NCI-H128 (cell line): ENCODE measurements around the gene PHLPP1.
"Not testable (repeated sequence)": the region's sequence is repeated elsewhere in the genome, so short reads cannot be mapped to it uniquely, and the experiment has no call there.

ENCODE experiments used
- DNase-seq: peaks from one replicate; lab custom pipeline; 2025; ENCODE audit not compliant: unreplicated experiment; lab: John Stamatoyannopoulos, UW

PHLPP1 gene

DNA sequence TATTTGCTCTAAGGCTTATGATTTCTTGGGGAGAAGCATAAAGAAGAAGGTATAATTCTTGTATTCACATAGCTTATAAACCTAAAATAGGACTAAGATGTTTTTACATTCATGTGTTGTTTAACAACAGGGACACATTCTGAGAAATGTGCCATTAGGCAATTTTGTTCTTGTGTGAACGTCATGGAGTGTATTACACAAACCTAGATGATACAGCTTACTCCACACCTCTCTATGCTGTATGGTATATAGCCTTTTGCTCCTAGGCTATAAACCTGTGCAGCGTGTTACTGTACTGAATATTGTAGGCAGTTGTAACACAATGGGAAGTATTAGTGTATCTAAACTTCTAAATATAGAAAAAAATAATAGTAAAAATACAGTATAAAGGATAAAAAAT lies 92.1 kb downstream of the PHLPP1 start:
- DNase-seq: no peak

DNA sequence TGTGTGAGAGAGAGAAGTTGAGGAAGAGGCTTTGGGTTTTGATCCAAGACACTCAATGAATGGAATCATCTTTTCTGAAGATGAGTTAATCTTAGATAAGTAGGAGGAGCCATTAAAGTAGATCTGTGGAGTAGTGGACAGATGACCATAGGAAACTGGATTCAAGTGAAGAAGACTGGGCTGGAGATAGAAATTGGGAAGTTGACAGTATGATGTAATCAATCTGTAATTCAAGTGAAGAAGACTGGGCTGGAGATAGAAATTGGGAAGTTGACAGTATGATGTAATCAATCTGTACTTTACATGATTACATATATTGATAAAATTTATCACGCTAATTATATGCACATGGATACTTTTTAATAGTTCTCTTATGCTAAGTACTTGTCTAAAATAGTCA lies 92.8 kb downstream of the PHLPP1 start:
- DNase-seq: no peak

DNA sequence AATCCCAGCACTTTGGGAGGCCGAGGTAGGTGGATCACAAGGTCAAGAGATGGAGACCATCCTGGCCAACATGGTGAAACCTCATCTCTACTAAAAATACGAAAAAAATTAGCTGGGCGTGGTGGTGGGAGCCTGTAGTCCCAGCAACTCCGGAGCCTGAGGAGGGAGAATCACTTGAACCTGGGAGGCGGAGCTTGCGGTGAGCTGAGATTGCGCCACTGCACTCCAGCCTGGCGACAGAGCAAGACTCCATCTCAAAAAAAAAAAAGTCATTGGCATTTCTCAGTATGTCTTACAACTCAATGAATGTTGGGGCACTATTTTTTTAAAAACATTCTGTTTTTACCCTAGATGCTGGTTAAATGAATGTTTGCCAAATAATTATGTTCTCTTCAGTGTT lies 94.1 kb downstream of the PHLPP1 start:
- DNase-seq: not testable (repeated sequence)

DNA sequence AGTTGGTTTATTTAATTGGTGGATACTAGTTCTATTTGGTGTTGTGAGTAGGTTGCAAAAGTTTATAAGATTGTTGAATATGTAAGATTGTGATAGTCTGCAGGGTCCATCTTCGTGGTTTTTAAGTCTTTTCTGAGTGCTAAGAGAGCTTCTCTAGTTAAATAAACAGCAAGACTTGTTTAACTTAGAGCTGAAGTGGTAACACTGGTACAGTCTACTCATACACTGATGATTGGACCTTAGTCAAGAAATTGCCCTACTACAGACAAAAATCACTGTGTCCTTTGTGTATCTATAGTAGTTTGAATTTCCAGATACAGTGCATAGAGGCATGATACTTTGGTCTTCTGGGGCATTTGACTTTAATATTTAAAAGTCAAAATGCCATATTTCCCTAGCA lies 94.6 kb downstream of the PHLPP1 start:
- no peak for DNase-seq

DNA sequence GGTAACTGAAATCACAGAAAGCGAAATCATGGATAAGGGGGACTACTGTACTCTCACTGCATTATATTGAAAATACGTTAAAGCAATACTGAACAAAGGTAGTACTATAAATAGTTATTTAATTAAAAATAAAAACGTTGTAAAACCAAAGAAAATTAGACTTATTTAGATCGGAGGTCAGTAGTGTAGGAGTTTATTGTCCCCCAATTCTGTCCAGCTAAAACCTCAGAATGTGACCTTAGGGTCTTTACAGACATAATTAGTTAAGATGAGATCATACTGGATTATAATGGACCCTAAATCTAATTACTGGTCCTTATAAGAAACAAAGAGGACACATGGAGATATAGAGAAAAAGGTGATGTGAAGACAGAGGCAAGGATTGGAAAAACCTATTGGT lies 95.3 kb downstream of the PHLPP1 start:
- no peak for DNase-seq

DNA sequence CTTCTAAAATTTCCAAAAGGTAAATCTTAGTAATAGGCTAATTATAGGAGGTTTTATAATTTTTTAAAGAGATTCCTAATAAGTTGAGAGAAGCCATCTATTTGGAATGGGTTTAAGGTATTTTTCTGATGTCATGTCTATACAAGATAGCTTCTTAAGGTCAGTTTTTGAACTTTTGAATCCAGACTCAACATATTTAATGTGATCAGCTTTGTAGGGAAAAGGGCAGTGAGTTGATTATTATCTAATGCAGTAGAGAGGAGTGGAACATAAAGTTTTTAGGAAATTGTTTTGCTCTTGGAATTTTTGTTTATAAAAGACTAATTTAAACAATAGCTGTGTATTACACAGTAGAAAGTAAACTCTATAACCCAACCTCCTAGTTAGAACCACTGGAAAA lies 96.3 kb downstream of the PHLPP1 start:
- DNase-seq: no peak

DNA sequence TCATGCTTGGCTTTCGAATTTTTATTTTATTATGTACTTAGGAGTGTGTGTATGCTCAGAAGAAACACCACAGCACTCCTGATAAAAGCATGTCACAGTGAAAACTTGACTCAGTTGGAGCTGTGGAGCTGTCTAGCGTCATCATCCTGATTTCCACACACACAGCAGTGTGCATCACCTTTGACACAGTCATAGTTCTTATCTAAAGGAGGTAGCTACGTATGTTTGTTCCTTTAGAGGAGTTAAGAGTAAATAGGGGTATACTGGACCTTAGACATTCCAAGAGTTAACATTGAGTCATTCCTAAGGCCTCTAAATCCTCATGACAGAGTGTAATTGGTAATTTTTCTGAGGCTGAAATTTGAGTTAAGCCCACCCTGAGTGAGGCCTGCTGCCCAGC lies 96.9 kb downstream of the PHLPP1 start:
- no peak for DNase-seq

DNA sequence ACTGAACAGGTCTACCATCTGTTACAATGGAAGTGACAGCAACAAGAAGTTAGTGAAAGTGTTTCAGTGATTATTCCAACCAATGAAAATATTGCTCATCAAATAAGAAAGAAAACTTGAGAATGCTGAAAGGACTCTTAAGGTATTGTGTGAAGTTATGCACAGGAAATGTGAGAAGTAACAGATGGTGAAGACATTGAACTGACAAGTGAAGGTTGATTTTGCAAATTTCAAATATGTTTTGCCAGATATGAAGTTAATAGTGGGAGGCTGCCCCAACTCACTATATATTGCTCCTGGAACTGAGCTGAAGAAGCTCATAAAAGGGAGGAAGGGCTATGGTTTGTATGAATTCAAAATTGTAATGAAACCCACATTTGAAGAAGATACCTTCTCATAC lies 97.5 kb downstream of the PHLPP1 start:
- no peak for DNase-seq

DNA sequence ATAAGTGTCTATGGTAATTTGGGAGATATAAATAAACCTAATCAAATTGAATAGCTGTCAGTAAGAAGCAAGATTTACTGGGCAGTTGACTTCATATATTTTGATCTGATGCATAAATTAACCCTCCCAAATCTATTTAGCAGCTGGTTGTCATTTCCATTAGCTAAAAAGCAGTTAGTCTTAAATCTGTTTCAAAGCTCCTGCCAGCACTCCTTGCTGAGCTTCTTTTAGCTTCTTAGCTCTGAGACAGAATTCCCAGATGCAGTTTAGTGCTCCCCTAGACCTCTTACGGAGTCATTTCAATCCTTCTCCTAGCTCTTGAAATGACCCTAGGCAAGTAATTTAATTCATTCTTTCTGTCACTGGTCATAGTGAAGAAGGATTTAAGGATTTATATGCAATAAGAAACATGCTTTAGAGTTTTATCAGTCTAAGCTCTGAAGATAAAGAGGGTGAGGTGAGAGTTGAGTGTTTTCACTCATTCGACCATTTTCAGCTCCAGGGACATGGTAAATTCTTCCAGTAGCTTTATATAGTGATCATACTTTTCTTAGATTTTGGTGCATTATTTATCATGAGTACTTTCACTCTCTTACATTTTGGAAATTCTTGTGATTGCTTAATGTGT lies 98.9 kb downstream of the PHLPP1 start:
- no peak for DNase-seq

DNA sequence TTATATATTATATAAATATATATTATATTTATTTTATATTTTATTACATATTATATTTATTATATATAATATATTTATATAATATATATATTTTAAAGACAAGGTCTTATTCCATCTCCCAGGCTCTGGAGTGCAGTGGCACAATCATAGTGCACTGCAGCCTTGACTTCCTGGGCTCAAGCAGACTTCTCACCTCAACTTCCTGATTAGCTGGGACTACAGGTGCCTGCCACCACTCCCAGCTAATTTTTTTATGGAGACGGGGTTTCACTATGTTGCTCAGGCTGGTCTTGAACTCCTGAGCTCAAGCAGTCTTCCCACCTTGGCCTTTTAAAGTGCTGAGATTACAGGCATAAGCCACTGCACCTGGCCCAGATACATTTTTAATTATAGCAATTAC lies 110.0 kb downstream of the PHLPP1 start:
- no peak for DNase-seq

DNA sequence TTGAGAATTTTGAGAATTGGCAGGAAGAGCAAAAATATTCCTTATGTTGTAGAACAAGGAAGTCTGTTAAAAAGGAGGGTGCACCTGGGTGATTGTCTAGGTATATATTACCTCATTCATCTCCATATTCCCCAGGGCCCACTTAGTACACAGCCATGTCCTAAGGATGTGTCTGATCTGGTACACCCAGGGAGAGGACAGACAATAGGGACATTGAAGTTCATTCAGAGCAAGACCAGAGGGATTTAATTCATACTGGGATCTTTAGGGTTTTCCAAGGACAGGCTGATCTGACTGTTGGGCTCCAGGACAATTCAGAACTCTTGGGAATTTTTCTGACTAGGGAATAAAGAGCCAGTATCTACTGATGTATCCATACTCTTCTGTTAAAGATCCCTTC lies 112.1 kb downstream of the PHLPP1 start:
- no peak for DNase-seq

DNA sequence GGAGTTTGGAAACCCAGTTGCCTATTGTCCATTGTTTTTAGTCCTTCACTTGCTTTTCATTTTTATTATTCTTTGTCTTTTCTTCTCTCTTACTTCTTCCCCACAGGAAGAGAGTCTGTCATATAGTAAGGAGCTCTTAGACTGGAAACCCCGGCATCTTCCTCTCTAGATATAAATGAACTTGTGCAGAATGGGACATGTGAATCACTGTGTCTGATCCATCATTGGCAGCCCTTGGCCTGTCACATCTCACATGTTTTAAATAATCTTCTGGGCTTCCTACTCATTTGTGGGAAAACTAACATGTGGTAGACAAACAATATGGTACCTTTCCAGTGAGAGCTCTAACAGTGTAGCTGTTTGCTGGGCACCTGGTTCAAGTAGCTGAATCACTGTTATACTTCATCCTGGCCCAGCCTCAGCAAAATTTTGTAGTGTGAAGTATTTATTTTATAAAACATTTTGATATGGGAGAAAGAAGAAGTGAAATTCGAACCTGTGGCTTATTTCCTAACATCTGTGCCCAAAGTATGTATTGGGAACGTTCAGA lies 112.8 kb downstream of the PHLPP1 start:
- no peak for DNase-seq

DNA sequence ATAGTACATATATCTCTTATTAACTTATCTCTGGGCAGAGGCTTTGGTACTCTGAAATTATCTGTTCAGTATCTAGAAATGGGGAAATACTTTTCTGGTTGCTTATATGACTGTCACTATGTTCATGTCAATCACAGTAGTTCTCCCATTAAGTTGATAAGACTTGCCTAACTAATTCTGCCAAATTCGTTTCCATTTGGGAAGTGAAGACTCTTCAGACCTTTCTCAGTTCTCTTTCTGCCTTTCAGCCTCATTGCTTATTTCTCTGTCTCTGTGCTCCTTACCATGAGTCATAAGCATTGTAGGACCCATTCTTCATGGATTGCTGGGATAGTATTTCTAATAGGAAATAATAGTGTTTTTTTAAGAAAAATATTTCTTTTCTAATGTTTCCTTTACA lies 113.5 kb downstream of the PHLPP1 start:
- DNase-seq: no peak

DNA sequence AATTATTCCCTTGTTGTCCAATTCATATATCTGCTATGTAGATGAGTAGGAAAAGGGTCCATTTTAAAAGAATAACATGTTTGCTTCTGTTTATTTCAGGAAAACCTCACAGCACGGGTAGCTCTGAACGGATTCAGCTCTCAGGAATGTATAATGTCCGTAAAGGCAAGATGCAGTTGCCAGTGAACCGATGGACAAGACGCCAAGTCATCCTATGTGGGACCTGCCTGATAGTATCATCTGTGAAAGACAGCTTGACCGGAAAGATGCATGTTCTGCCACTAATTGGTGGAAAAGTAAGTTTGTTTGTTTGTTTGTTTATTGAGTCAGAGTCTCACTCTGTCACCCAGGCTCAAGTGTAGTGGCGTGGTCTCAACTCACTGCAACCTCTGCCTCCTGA lies 114.6 kb downstream of the PHLPP1 start:
- DNase-seq: no peak

DNA sequence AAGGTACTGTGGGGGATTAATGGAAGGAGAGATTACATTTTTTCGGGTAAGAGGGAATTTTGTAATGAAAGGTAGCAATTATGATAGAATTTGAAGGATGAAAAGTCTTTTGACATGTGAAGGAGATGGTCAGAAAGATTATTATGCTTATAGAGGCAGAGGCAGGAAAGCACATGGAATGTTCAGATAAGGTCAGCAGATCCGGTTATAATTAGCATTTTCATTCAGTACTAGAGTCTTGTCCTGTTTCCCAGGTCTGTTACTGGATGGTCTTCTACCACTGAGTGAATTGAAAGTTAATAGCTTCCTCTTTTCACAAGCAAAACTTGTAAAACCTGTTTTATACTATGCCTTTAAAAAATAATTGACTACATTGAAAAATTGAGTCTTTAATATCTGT lies 116.9 kb downstream of the PHLPP1 start:
- no peak for DNase-seq

DNA sequence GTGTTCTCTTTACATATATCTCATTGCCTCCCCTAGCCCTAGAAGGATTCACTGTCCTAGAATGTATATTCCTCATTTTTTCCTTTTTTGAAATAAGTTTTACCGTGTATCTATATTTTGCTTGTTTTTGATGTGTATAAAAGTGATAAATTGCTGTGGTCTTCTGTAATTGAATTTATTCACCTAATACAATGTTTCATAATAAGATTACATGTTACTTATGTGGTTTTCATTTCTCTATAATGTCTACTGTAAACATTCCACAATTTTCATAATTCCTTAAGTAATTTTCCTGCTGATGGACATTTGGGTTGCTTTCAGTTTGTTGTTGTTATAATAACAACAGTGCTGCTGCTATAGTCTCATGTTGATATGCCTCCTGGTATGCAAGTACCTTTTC lies 118.2 kb downstream of the PHLPP1 start:
- DNase-seq: no peak

DNA sequence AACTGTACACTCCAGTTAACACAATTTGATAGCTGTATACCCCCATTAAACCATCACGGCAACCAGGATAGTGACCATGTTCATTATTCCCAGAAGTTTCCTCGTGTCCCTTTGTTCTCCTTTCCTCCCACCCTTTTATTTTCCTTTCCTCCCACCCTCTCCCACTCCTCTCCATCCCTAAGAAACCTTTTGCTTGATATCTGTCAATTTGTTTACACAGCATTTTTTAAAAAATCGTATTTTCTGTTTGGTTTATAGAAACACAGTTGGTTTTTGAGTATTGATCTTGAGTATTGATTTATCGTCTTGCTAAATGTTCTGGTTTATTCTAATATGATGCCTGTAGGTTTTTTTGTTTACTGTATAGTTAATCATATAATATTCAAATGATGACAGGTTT lies 119.4 kb downstream of the PHLPP1 start:
- DNase-seq: no peak

DNA sequence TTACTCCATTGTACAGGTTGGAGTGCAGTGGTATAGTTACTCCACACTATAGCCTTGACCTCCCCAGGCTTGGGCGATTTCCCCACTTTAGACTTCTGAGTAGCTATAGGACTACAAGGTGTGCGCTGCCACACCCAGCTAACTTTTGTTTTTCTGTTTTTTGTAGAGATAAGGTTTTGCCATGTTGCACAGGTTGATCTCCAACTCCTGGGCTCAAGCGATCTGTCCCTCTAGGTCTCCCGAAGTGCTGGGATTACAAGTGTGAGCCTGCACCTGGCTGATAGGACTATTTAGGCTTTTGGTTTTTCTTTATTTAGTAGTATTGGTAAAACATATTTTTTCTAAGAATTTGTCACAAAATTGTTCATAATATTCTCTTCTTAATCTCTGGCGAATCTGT lies 121.7 kb downstream of the PHLPP1 start:
- DNase-seq: no peak

DNA sequence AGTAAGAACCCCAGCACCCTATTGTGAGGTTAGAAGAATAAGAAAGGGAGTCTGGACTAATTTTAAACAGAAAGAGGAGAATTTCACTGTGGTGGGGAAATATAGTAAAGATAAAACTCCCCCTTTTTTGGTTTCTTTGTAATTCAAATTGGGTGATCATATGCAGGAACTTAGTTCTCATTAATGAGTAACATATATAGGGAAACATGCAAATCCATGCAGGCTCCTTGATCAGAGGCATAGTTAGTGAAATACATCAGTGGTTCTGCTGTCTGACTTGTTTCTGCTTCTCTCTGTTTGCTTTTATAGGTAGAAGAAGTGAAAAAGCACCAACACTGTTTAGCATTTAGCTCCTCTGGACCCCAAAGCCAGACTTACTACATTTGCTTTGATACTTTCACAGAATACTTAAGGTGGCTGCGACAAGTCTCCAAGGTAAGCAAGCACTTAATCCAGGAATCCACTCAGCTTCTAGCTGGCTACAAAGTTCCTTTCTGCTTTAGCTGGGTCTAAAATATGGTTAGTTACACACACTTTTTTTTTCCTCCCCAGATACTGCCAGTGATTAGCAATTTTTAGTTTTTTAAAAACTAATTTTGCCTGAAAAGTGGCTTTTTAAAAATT lies 123.2 kb downstream of the PHLPP1 start:
- no peak for DNase-seq

DNA sequence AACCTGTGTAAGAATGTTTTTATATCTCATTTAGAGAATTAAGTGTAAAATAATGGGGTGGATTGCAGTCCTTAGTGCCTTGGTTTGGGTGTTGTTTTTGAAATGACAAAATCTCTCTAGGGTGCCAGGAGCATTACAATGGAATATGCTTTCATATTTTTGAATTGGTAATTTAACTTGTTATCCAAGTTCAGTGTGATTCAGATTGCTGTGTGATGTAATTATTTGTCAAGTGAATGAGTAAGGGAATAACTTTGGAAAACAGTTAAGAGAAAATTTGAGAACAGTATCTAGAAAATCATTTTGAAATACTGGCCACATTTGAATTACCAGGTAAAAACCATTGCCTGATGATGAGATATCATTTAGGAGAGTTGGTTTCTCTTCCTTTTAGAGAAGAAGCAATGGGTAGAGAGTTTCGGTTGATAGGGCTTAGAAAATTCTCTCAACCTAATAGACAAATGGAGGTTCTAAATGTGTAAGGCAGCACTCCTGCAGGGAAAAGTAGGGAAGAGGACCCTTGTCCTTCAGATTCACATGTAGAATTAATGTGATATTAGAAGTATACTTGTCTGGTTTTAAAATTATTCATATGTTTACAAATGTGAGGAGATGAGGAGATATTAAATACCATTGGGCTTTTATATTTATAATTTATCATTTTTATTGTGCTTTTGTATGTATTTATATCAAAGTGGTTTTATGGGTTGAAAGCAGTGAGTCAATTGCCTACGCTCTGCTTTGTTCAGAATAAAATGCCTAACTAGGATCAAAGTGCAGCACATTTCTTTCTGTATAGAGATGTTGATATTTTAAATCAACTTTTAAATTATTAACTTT lies 124.8 kb downstream of the PHLPP1 start:
- no peak for DNase-seq

DNA sequence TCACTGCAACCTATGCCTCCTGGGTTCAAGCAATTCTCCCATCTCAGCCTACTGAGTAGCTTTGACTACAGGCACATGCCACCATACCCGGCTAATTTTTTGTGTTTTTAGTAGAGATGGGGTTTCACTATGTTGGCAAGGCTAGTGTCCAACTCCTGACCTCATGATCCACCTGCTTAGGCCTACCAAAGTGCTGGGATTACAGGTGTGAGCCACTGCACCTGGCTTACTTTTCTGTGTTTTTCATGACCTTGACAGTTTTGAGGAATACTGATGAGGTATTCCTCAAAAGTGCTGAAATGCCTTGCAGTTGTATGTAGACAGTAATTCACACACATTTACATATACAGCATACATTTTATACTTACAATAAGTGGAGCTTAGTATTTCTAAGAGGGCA lies 126.1 kb downstream of the PHLPP1 start:
- DNase-seq: no peak

DNA sequence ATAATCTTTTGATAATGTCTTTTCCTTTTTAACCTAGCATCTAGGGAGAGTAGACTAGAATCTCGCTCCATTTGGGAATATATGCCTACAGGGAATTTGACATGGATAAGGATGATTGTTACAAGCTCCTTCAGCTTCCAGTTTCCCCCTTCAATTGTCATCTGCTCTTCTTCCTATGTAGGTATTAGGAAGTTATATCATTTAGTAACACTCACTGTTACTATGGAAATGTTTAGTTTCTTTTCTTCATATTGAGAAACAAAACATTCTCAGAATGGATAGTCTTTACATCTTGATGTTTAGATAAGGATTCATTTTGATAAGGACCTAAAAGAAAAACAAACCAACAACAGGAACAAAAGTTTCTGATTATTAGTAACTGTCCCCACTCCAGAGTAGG lies 127.6 kb downstream of the PHLPP1 start:
- no peak for DNase-seq
